Kidney (tissue), 14 donors: ENCODE data around the gene PHLDB2. TPM values are rescaled to one million over a fixed set of nuclear protein-coding genes. Genes with fewer than 3 reads are reported as not detected.
A peak's percentile ranks its signal among the peaks of the same experiment; 100 is the strongest.

Experiments
- DNase-seq, 5 donors: peaks; one replicate each; pipeline ENCODE4 v3.0.0-alpha.2; 2013 to 2020
- FAIRE-seq: peaks from 2 replicates; lab custom pipeline; 2012; peaks lifted over from hg19 to GRCh38; lab: Jason Lieb, UNC
- H3K27ac ChIP-seq, 2 donors: one replicate each; pipeline ENCODE4 v1.7.0; 2013; ENCODE audit warnings: low read depth in 2 of 2, low read length in 2 of 2, inconsistent platforms in 1 of 2
- H3K27me3 ChIP-seq: one replicate; pipeline ENCODE4 v1.7.1; 2013; ENCODE audit warnings: low read length, inconsistent platforms; ENCODE audit not compliant: control insufficient read depth, insufficient read depth
- H3K36me3 ChIP-seq, 3 donors: one replicate each; pipeline versions ENCODE4 v1.7.0 to v1.7.1; 2013; ENCODE audit warnings: low read length in 3 of 3, control low read depth in 1 of 3, inconsistent platforms in 1 of 3; ENCODE audit not compliant: insufficient read depth in 3 of 3, control insufficient read depth in 2 of 3
- H3K4me1 ChIP-seq, 3 donors: one replicate each; pipeline versions ENCODE4 v1.7.0 to v1.7.1; 2013; ENCODE audit warnings: low read length in 3 of 3, inconsistent platforms in 1 of 3, low read depth in 1 of 3; ENCODE audit not compliant: control insufficient read depth in 2 of 3, insufficient read depth in 2 of 3
- H3K4me3 ChIP-seq, 3 donors: one replicate each; pipeline versions ENCODE4 v1.7.0 to v1.8.1; 2013; ENCODE audit warnings: low read length in 3 of 3, control low read depth in 1 of 3, inconsistent platforms in 1 of 3
- H3K9ac ChIP-seq, 3 donors: one replicate each; pipeline versions ENCODE4 v1.7.0 to v1.7.1; 2013; ENCODE audit warnings: low read length in 3 of 3, control low read depth in 1 of 3, inconsistent platforms in 1 of 3
- H3K9me3 ChIP-seq, 3 donors: one replicate each; pipeline versions ENCODE4 v1.7.0 to v1.7.1; 2013; ENCODE audit warnings: low read length in 3 of 3, control low read depth in 1 of 3, inconsistent platforms in 1 of 3; ENCODE audit not compliant: control insufficient read depth in 2 of 3, insufficient read depth in 1 of 3
- intact Hi-C: fragments of 100-400 bp; cut with DNase I; formaldehyde crosslinking; loops from one replicate; pipeline ENCODE4 v1.11.1; 2022
- polyA plus RNA-seq: library from polyadenylated mRNA; stranded (reverse); fragments of 350-450 nt; fragmentation: Illumina TruSeq; extraction: RNeasy Lipid Tissue Mini Kit (QIAGEN cat#74804); gene quantifications from one replicate; pipeline ENCODE4 v1.2.3, GENCODE V29; 2014; ENCODE audit warnings: low read depth, low replicate concordance; ENCODE audit not compliant: insufficient read depth
- total RNA-seq: library from RNA; stranded (reverse); fragmentation: NEBNext Ultra II Directional; extraction: Animal tissue kit (Norgen Biotek cat#: 25700); gene quantifications from one replicate; pipeline ENCODE4 v1.2.1, GENCODE V29; 2021
- TF ChIP-seq, protein P1 (sequence below): IDR thresholded peaks from 3 replicates; pipeline ENCODE4 v1.5.1; 2012; ENCODE audit warnings: mild to moderate bottlenecking, moderate library complexity, borderline replicate concordance; ENCODE audit not compliant: insufficient read depth; ENCODE audit errors: extremely low read depth
- donor health status: control.
- donor health status: control.
- donor health status: control.
- donor health status: control.
- donor health status: control.
- donor health status: DM: yes; HTN: yes; CAD: no.
- donor health status: Normal renal cell carcinoma (clear cell type).

The PHLDB2 gene
- total and polyA plus RNA-seq, 2 donors from 2014 or later: 28.0 to 85.6 TPM

DNA sequence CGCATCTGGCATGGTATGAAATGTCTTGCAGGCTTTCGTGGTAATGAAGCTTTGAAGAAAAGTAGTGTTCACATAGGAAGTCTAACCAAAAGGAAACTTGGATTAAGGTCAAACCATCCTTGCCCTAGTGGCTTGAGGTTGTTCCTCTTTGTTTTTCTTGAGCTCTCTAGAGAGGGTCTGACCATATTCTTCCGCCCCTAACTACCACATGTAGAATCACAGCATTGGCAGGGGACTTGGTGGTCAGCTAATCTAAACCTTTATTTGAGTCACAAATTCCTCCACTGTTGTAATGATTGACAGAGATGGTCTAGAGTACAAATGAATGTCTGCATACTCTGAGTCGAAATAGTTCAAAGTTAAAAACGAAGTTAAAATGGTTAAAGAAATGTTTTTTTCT, 39.1 kb upstream of the PHLDB2 start:
- Histone ChIP-seq H3K4me3 (no peak overlapping the region), H3K27me3 (no peaks in the 10 kb centered on the region), H3K9me3 (peaks cover 0 to 18% (median 0%) of the 10 kb centered on the region in 3 donors), H3K36me3 (no peaks in the 10 kb centered on the region), H3K27ac (no peak overlapping the region), H3K9ac (no peak overlapping the region), H3K4me1 (peaks cover 0 to 17% (median 2%) of the 10 kb centered on the region in 3 donors)
- intact Hi-C loops: no loop called here
- no peak for DNase-seq
- no peak for FAIRE-seq
- TF ChIP-seq, protein P1, sequence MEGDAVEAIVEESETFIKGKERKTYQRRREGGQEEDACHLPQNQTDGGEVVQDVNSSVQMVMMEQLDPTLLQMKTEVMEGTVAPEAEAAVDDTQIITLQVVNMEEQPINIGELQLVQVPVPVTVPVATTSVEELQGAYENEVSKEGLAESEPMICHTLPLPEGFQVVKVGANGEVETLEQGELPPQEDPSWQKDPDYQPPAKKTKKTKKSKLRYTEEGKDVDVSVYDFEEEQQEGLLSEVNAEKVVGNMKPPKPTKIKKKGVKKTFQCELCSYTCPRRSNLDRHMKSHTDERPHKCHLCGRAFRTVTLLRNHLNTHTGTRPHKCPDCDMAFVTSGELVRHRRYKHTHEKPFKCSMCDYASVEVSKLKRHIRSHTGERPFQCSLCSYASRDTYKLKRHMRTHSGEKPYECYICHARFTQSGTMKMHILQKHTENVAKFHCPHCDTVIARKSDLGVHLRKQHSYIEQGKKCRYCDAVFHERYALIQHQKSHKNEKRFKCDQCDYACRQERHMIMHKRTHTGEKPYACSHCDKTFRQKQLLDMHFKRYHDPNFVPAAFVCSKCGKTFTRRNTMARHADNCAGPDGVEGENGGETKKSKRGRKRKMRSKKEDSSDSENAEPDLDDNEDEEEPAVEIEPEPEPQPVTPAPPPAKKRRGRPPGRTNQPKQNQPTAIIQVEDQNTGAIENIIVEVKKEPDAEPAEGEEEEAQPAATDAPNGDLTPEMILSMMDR: no peak

DNA sequence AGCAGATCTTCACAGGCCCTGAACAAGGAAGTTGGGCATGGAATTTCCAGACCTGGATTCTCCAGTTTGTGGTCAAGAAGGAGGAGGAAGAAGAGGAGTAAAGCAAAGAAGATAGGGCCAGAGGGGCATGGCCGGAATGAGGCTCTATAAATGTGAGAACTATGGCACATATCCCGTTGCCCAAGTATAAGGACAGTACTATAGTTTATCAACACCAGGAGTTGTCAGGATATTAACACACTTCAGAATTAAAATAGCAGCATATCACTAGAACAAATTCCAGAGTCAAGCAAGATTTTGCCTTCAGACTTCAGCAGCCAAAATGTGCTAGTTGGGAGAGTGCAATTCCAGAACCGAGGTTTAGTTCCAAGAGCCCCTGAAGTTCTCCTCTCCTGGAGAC, 38.4 kb upstream of the PHLDB2 start:
- DNase-seq (no peak), FAIRE-seq (no peak)
- H3K36me3 ChIP-seq: no peaks in the 10 kb centered on the region
- intact Hi-C loops: no loop called here
- peaks cover 0 to 12% (median 0%) of the 10 kb centered on the region in 3 donors for H3K9me3 ChIP-seq
- H3K4me1 ChIP-seq: peaks cover 0 to 17% (median 2%) of the 10 kb centered on the region in 3 donors
- TF ChIP-seq, protein P1: no peak
- H3K27ac ChIP-seq: no peak overlapping the region
- H3K4me3 ChIP-seq: no peak overlapping the region
- no peaks in the 10 kb centered on the region for H3K27me3 ChIP-seq
- H3K9ac ChIP-seq: no peak overlapping the region

DNA sequence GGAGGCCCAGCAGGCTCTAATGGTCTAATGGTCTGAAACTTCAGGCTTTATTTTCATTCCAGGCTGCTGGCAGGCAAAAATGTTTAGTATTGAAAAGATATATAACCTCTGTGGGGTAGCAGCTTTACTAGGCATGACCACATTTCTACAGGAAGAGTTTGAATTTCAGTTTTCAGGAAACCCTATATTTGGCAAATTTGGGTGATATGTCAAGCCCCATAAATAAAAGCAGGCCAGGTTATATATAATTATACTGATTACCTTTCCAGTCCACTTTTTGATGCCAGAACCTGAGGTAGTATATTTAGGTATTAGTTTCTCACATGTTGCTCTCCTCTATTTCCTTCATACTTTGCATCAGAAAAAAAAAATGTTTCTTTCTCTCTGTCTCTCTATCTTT, 37.2 kb upstream of the PHLDB2 start:
- H3K27me3 ChIP-seq: no peaks in the 10 kb centered on the region
- peaks cover 0 to 17% (median 2%) of the 10 kb centered on the region in 3 donors for H3K4me1 ChIP-seq
- TF ChIP-seq, protein P1: no peak
- peak in 3 of 5 donors; percentile 33 to 72 (median 70) for DNase-seq
- FAIRE-seq: no peak
- no peak overlapping the region for H3K27ac ChIP-seq
- H3K9ac ChIP-seq: no peak overlapping the region
- no peak overlapping the region for H3K4me3 ChIP-seq
- intact Hi-C loops: no loop called here
- H3K36me3 ChIP-seq: no peaks in the 10 kb centered on the region
- H3K9me3 ChIP-seq: peaks cover 0 to 10% (median 0%) of the 10 kb centered on the region in 3 donors

DNA sequence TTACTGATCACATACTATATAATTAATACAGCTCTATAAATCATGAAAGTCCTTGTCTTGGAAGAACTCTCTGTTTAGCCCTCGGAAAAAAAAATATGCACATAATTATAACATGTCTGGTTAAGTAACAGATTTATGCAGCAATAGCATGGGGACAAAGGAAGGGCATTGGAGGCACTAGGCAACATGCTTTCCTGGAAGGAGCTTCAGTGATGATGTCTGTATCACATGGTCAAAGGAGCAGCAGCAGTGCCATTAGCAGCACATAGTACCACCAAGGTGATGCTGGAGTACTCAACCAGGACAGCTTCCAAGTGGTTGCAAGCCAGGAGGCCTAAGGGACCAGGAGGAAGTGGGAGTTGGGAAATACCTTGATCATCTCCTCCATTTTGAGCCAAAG, 36.3 kb upstream of the PHLDB2 start:
- no peak for DNase-seq
- Histone ChIP-seq H3K4me1 (peaks cover 0 to 17% (median 2%) of the 10 kb centered on the region in 3 donors), H3K9ac (no peak overlapping the region), H3K36me3 (no peaks in the 10 kb centered on the region), H3K27me3 (no peaks in the 10 kb centered on the region), H3K4me3 (no peak overlapping the region), H3K9me3 (peaks cover 0 to 10% (median 0%) of the 10 kb centered on the region in 3 donors), H3K27ac (no peak overlapping the region)
- FAIRE-seq: no peak
- TF ChIP-seq, protein P1: no peak
- intact Hi-C loops: no loop called here
